SK-N-SH treated with all-trans-retinoic acid at 6 μM for 48 hours (cell line): Measurements from ENCODE around the gene TNIK.

Source experiments
- BACH2 ChIP-seq: fragments of 250-450 bp; sonication (Bioruptor Pico); IDR thresholded peaks from 2 replicates; pipeline ENCODE4 v1.9.0; 2021; ENCODE audit warnings: mild to moderate bottlenecking, borderline replicate concordance
- CSRNP3 ChIP-seq: fragments of 250-450 bp; sonication (Bioruptor Pico); IDR thresholded peaks from 2 replicates; pipeline ENCODE4 v1.5.1; 2021; ENCODE audit warnings: mild to moderate bottlenecking, moderate library complexity
- GLIS3 ChIP-seq: fragments of 250-450 bp; sonication (Bioruptor Pico); IDR thresholded peaks from 2 replicates; pipeline ENCODE4 v1.5.0; 2020; ENCODE audit warnings: mild to moderate bottlenecking, moderate library complexity
- PATZ1 ChIP-seq: fragments of 250-450 bp; sonication (Bioruptor Pico); IDR thresholded peaks from 2 replicates; pipeline ENCODE4 v1.8.0; 2020; ENCODE audit warnings: mild to moderate bottlenecking, moderate library complexity, borderline replicate concordance
- POU6F1 ChIP-seq: fragments of 250-450 bp; sonication (Bioruptor Pico); IDR thresholded peaks from 2 replicates; pipeline ENCODE4 v1.8.0; 2021; ENCODE audit warnings: low read depth, mild to moderate bottlenecking, moderate library complexity, borderline replicate concordance
- RARB ChIP-seq: fragments of 250-450 bp; sonication (Bioruptor Pico); IDR thresholded peaks from 2 replicates; pipeline ENCODE4 v1.8.0; 2021; ENCODE audit warnings: mild to moderate bottlenecking, moderate library complexity
- TOX ChIP-seq: fragments of 250-450 bp; sonication (Bioruptor Pico); IDR thresholded peaks from 2 replicates; pipeline ENCODE4 v1.8.0; 2021; ENCODE audit warnings: mild to moderate bottlenecking, moderate library complexity, borderline replicate concordance
- TSHZ2 ChIP-seq: fragments of 250-450 bp; sonication (Bioruptor Pico); IDR thresholded peaks from 2 replicates; pipeline ENCODE4 v1.5.0; 2020; ENCODE audit warnings: mild to moderate bottlenecking, moderate library complexity
- ZC3H10 ChIP-seq: fragments of 250-450 bp; sonication (Bioruptor Pico); IDR thresholded peaks from 2 replicates; pipeline ENCODE4 v1.5.1; 2021; ENCODE audit warnings: mild to moderate bottlenecking, moderate library complexity
- ZNF565 ChIP-seq: fragments of 450-650 bp; formaldehyde crosslinking; conservative IDR thresholded peaks from 2 replicates; pipeline ENCODE4 v1.5.0; 2020; ENCODE audit warnings: low read depth, mild to moderate bottlenecking, moderate library complexity

- TF ChIP-seq ZC3H10 (CRISPR knock-in tag) (no peak), TSHZ2 (CRISPR knock-in tag) (no peak), POU6F1 (CRISPR knock-in tag) (no peak), RARB (CRISPR knock-in tag) (no peak), TOX (no peak), BACH2 (CRISPR knock-in tag) (no peak), PATZ1 (CRISPR knock-in tag) (no peak), ZNF565 (CRISPR knock-in tag) (no peak), CSRNP3 (CRISPR knock-in tag) (no peak), GLIS3 (CRISPR knock-in tag) (no peak)
Measured at GRCh38 chr3:171064461-171064860, 395.7 kb downstream of the TNIK start.
